Stomach (tissue), 4 donors: ENCODE data around the gene MS4A4E.

Experiments used
- EP300 ChIP-seq: sonication (generic); formaldehyde crosslinking; IDR thresholded peaks from one replicate; pipeline ENCODE4 v1.6.1; 2017; ENCODE audit warnings: antibody characterized with exemption
- POLR2A ChIP-seq, 4 donors: fragments of 450-650 bp; IDR thresholded peaks; one replicate each; pipeline ENCODE4 v1.6.1; 2016; ENCODE audit warnings: antibody characterized with exemption in 4 of 4, control low read depth in 2 of 4, mild to moderate bottlenecking in 1 of 4, moderate library complexity in 1 of 4
- TF ChIP-seq, protein P1 (sequence below), 7 experiments: fragments of 450-650 bp in 4 of 7; fragments of 200-600 bp in 3 of 7; sonication (generic) in 3 of 7; IDR thresholded peaks; one replicate each; pipeline ENCODE4 v1.5.1; 2016 to 2019; ENCODE audit warnings: antibody characterized with exemption in 7 of 7, control low read depth in 2 of 7, mild to moderate bottlenecking in 1 of 7

DNA sequence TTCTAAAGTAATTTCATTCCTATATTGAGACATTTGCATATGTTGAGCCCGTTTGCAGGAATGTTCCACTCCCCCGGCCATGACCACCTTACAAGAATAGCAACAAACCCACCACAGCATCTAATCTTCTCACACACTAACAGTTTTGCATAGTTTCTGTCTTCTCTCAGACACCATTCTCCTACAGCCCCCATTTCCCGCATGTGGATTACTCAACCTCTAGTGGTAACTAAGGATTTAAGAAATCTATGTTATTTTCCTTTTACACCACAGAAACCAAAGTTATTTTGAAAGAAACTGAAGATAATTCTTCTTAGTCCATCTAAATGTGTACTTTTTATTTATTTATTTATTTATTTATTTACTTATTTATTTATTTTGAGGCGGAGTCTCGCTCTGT lies 2.3 kb downstream of the MS4A4E start:
- TF ChIP-seq EP300 = no peak
- TF ChIP-seq, protein P1, sequence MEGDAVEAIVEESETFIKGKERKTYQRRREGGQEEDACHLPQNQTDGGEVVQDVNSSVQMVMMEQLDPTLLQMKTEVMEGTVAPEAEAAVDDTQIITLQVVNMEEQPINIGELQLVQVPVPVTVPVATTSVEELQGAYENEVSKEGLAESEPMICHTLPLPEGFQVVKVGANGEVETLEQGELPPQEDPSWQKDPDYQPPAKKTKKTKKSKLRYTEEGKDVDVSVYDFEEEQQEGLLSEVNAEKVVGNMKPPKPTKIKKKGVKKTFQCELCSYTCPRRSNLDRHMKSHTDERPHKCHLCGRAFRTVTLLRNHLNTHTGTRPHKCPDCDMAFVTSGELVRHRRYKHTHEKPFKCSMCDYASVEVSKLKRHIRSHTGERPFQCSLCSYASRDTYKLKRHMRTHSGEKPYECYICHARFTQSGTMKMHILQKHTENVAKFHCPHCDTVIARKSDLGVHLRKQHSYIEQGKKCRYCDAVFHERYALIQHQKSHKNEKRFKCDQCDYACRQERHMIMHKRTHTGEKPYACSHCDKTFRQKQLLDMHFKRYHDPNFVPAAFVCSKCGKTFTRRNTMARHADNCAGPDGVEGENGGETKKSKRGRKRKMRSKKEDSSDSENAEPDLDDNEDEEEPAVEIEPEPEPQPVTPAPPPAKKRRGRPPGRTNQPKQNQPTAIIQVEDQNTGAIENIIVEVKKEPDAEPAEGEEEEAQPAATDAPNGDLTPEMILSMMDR (IDR thresholded peaks at IDR 0.05) = no peak
- TF ChIP-seq POLR2A (IDR thresholded peaks at IDR 0.05) = no peak
